Lower leg skin (tissue), 4 donors: ENCODE data around the gene PRKCE. TPM values are rescaled to one million over a fixed set of nuclear protein-coding genes. Genes with fewer than 3 reads are reported as not detected.

Experiments used
- DNase-seq, 2 donors: peaks; one replicate each; pipeline ENCODE4 v3.0.0-alpha.2; 2019; ENCODE audit warnings: low spot score in 2 of 2
- H3K4me3 ChIP-seq: fragments of 200-600 bp; sonication (generic); 2 replicates; pipeline ENCODE4 v1.5.1; 2017; ENCODE audit warnings: mild to moderate bottlenecking, low read depth; ENCODE audit not compliant: poor library complexity, severe bottlenecking
- CTCF ChIP-seq, 3 donors: fragments of 450-650 bp; IDR thresholded peaks; one replicate each; pipeline ENCODE4 v1.5.1; 2016; ENCODE audit warnings: antibody characterized with exemption in 3 of 3, mild to moderate bottlenecking in 3 of 3, moderate library complexity in 2 of 3
- POLR2A ChIP-seq, 2 donors: fragments of 450-650 bp; IDR thresholded peaks; one replicate each; pipeline ENCODE4 v1.6.1; 2016 to 2017; ENCODE audit warnings: antibody characterized with exemption in 2 of 2, mild to moderate bottlenecking in 1 of 2, moderate library complexity in 1 of 2
- WGBS, 2 donors: methylation state at CpG; one replicate each; pipeline ENCODE4 v1.1.5; 2018; 5-methylcytosine and 5-hydroxymethylcytosine counted together
- intact Hi-C: fragments of 100-400 bp; cut with DNase I; formaldehyde crosslinking; loops from one replicate; pipeline ENCODE4 v1.15.0; 2023; ENCODE audit warnings: low total_unique reads
- total RNA-seq, 4 donors: library from RNA; depleted of rRNA; stranded (reverse); fragments of >200 nt; gene quantifications; one replicate each; pipeline ENCODE4 v1.1.0, GENCODE V29; 2016

Gene PRKCE
- total RNA-seq, 4 donors from 2014 or later: 3.5 to 10.3 (median 6.1) TPM

DNA sequence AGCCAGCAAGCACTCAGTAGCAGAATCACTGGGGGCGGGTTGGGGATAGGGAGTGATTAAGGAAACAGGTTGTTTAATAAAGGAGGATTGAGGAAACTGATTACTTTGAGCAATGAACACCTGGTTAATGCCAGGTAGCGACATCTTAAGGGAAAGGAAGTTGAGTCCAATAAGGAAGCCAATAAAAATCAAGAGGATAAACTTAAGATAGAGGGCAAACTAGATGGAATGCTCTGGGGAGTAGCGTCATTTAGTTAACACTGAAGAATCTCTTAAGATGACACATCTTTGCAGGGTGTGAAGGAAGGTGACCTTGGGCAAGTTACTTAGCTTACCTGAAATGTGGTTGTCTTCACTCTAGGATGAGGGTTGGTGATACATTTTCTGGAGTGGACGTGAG lies 242.7 kb downstream of the PRKCE start:
- peak in 1 of 2 donors; percentile 54 for DNase-seq
- intact Hi-C loops: no loop called here
- H3K4me3 ChIP-seq: no peak overlapping the region
- no peak for TF ChIP-seq CTCF (IDR thresholded peaks at IDR 0.05)
- TF ChIP-seq POLR2A (IDR thresholded peaks at IDR 0.05): no peak
- 88 to 89% methylated on average over 4 of the region's 4 CpGs for WGBS, 2 donors

DNA sequence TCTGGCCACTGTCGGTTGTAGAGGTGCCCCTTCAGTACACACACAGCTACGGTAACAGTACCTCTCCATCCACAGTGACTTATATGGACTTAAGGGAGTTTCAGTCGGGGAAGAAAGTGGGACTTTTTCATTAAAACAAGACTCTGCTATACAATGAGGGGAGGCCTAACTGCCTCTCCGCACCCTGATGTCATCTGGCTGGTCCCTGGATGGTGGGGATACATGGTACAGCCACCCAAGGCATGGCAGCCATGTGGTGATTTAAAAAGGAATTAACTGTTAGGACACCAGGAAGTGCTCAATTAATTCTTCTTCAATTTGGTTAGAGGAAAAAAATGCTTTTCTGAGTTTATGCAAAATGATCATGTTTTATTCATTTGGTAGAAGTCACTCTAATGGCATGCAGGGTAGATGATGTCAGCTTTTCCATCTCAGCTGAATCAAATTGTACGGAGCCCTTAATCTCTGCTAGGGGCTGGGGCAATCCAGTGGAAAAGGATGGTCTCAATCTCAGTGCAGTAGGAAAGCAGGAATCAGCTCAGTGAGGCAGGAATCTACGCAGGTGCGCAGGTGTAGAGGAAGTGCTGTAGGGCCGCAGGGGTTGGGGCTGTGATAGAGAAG lies 243.9 kb downstream of the PRKCE start:
- intact Hi-C loops: no loop called here
- 80 to 81% methylated on average over 8 of the region's 8 CpGs for WGBS, 2 donors
- no peak for TF ChIP-seq CTCF (IDR thresholded peaks at IDR 0.05)
- no peak for TF ChIP-seq POLR2A (IDR thresholded peaks at IDR 0.05)
- H3K4me3 ChIP-seq: no peak overlapping the region
- DNase-seq: peak in 1 of 2 donors; percentile 84

GRCh38 chr2:45896311-45896710 lies 244.8 kb downstream of the PRKCE start:
- intact Hi-C loops: no loop called here
- peak in 1 of 2 donors; percentile 49 for DNase-seq
- H3K4me3 ChIP-seq: no peak overlapping the region
- TF ChIP-seq POLR2A (IDR thresholded peaks at IDR 0.05) (no peak), CTCF (IDR thresholded peaks at IDR 0.05) (no peak)
- 58 to 67% methylated on average over 4 of the region's 4 CpGs for WGBS, 2 donors

- peak in 1 of 2 donors; percentile 84 for DNase-seq
- TF ChIP-seq POLR2A (IDR thresholded peaks at IDR 0.05) (no peak), CTCF (IDR thresholded peaks at IDR 0.05) (no peak)
- no peak overlapping the region for H3K4me3 ChIP-seq
- intact Hi-C loops: no loop called here
- 41 to 63% methylated on average over 8 of the region's 8 CpGs for WGBS, 2 donors
These were observed 246.4 kb downstream of the PRKCE start for GRCh38 chr2:45897842-45898241.

DNA sequence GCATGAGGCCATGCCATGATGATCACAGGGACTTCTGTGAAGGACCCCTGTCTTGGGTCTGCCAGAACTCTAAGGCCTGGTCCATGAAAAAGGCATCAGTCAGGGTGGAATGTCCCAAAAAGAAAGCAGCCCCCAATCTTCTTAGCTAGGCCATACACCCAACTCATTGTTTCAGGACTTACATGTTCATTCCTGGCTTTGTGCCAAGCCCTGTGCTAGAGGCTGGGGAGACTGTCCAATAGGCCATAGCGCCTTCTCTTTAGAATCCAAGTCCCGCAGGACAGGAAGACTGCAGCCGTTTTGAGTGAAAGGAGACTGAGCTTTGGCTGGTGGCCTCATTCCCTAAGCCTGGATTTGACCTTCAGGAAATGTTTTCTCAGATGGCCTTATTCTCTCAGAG lies 247.3 kb downstream of the PRKCE start:
- peak in 1 of 2 donors; percentile 80 for DNase-seq
- intact Hi-C loops: no loop called here
- no peak overlapping the region for H3K4me3 ChIP-seq
- TF ChIP-seq POLR2A (IDR thresholded peaks at IDR 0.05): no peak
- TF ChIP-seq CTCF (IDR thresholded peaks at IDR 0.05): no peak
- 72 to 84% methylated on average over 3 of the region's 3 CpGs for WGBS, 2 donors

DNA sequence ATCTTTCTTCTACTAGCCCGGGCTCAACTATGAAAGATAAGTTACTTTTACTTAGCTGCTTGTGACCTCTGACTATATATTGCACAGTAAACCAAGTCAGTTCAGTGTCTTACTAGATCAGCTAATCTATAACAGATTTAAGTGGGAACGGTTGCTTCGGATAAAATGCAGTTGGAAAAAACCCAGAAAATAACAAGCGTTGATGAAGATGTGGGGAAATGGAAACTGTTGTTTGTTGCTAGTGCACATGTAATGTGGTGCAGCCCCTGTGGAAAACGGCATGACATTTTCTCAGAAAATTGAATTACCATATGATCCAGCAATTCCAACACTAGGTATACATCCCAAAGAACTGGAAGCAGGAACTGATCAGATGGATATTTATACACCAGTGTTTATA lies 248.5 kb downstream of the PRKCE start:
- intact Hi-C loops: no loop called here
- WGBS, 2 donors: 63 to 69% methylated on average over 5 of the region's 5 CpGs
- no peak for DNase-seq
- no peak overlapping the region for H3K4me3 ChIP-seq
- TF ChIP-seq POLR2A (IDR thresholded peaks at IDR 0.05) (no peak), CTCF (IDR thresholded peaks at IDR 0.05) (no peak)
